Keratinocyte (primary cell): ENCODE results near the gene PTPRD. TPM values are rescaled to one million over a fixed set of nuclear protein-coding genes. Genes with fewer than 3 reads are reported as not detected.
"Not testable (repeated sequence)": the region's sequence is repeated elsewhere in the genome, so short reads cannot be mapped to it uniquely, and the experiment has no call there.

Experiments used
- DNase-seq: peaks from one replicate; pipeline ENCODE4 v3.0.0-alpha.2; 2011; ENCODE audit warnings: low read depth, missing footprints, low spot score
- FAIRE-seq: peaks from 2 replicates; lab custom pipeline; 2011; peaks lifted over from hg19 to GRCh38; lab: Jason Lieb, UNC
- H2AFZ ChIP-seq: 2 replicates; pipeline ENCODE4 v1.6.0; 2012; ENCODE audit warnings: low read length, control low read depth, inconsistent platforms; ENCODE audit not compliant: control insufficient read depth
- H3K27ac ChIP-seq: 2 replicates; pipeline ENCODE4 v1.5.1; 2011; ENCODE audit warnings: low read length; ENCODE audit not compliant: control insufficient read depth, insufficient read depth
- H3K27me3 ChIP-seq: 3 replicates; pipeline ENCODE4 v1.6.0; 2011; ENCODE audit warnings: low read length; ENCODE audit not compliant: control insufficient read depth, insufficient read depth; ENCODE audit errors: extremely low read depth
- H3K36me3 ChIP-seq, 2 experiments: 2 replicates in 1 of 2; 3 replicates in 1 of 2; pipeline ENCODE4 v1.5.1; 2011; ENCODE audit warnings: low read length in 2 of 2, mild to moderate bottlenecking in 1 of 2; ENCODE audit not compliant: control insufficient read depth in 2 of 2, insufficient read depth in 2 of 2; ENCODE audit errors: extremely low read depth in 1 of 2
- H3K4me1 ChIP-seq: 3 replicates; pipeline ENCODE4 v1.5.1; 2011; ENCODE audit warnings: low read length; ENCODE audit not compliant: control insufficient read depth, insufficient read depth; ENCODE audit errors: extremely low read depth
- H3K4me2 ChIP-seq: 3 replicates; pipeline ENCODE4 v1.6.0; 2011; ENCODE audit warnings: low read depth, low read length; ENCODE audit not compliant: control insufficient read depth, insufficient read depth; ENCODE audit errors: extremely low read depth
- H3K4me3 ChIP-seq, 3 experiments: fragments of 200-600 bp in 1 of 3; sonication (generic) in 1 of 3; 2 replicates in 2 of 3; 3 replicates in 1 of 3; pipeline ENCODE4 v1.5.1; 2011 to 2016; ENCODE audit warnings: low read length in 3 of 3, mild to moderate bottlenecking in 3 of 3, control low read depth in 2 of 3, inconsistent platforms in 1 of 3, low read depth in 1 of 3, mixed read lengths in 1 of 3, mixed run types in 1 of 3, moderate library complexity in 1 of 3; ENCODE audit not compliant: control insufficient read depth in 2 of 3, insufficient read depth in 2 of 3; ENCODE audit errors: extremely low read depth in 1 of 3
- H3K79me2 ChIP-seq: 2 replicates; pipeline ENCODE4 v1.6.0; 2012; ENCODE audit warnings: low read length; ENCODE audit not compliant: control insufficient read depth, insufficient read depth
- H3K9ac ChIP-seq: 3 replicates; pipeline ENCODE4 v1.6.0; 2011; ENCODE audit warnings: low read length; ENCODE audit not compliant: control insufficient read depth, insufficient read depth; ENCODE audit errors: extremely low read depth
- H3K9me1 ChIP-seq: 3 replicates; pipeline ENCODE4 v1.6.0; 2011; ENCODE audit warnings: low read length; ENCODE audit not compliant: control insufficient read depth, insufficient read depth; ENCODE audit errors: extremely low read depth
- H3K9me3 ChIP-seq: 2 replicates; pipeline ENCODE4 v1.5.1; 2012; ENCODE audit warnings: low read depth, low read length; ENCODE audit not compliant: control insufficient read depth
- H4K20me1 ChIP-seq: 3 replicates; pipeline ENCODE4 v1.6.0; 2011; ENCODE audit warnings: low read length; ENCODE audit not compliant: control insufficient read depth, insufficient read depth; ENCODE audit errors: extremely low read depth
- CTCF ChIP-seq, 3 experiments: IDR thresholded peaks in 1 of 3; conservative IDR thresholded peaks in 1 of 3; optimal IDR thresholded peaks in 1 of 3; 2 replicates in 2 of 3; 3 replicates in 1 of 3; pipeline versions ENCODE3 to v1.5.1; 2011; ENCODE audit warnings: low read length in 3 of 3, mild to moderate bottlenecking in 3 of 3, moderate library complexity in 2 of 3, control low read depth in 1 of 3, inconsistent platforms in 1 of 3; ENCODE audit not compliant: insufficient read depth in 2 of 3; ENCODE audit errors: extremely low read depth in 1 of 3
- EZH2 ChIP-seq: IDR thresholded peaks from one replicate; pipeline ENCODE4 v1.6.1; 2012; ENCODE audit warnings: inconsistent platforms, mild to moderate bottlenecking, low read length, moderate library complexity
- dilution Hi-C: fragments of 300-500 bp; cut with MboI; formaldehyde crosslinking; loops from one replicate; pipeline ENCODE4 v1.7.0; 2020; ENCODE audit warnings: low sequenced_read_pairs; ENCODE audit not compliant: extremely low pct_ligation_motif_present
- polyA plus RNA-seq, 5 experiments: library from polyadenylated mRNA; depleted of rRNA in 3 of 5; stranded (reverse) in 3 of 5; stranded (forward) in 1 of 5; unstranded in 1 of 5; fragments of >200 nt; gene quantifications; 1 replicate in 1 of 5; 2 replicates in 3 of 5; 3 replicates in 1 of 5; pipeline versions ENCODE4 v1.2.1 to v1.2.3, GENCODE V29; 2011 to 2012; ENCODE audit warnings: missing spikeins in 2 of 5, low read depth in 1 of 5, low replicate concordance in 1 of 5

The PTPRD gene
- polyA plus RNA-seq, 1 donor (not counting 4 experiments of a cell fraction or from before 2014, with no cell fraction given): 0.10 TPM

GRCh38 chr9:9045072-9045471, 1567.7 kb downstream of the PTPRD start:
- no peaks in the 10 kb centered on the region for H4K20me1 ChIP-seq
- no peak overlapping the region for H3K9ac ChIP-seq
- no peak overlapping the region for H2AFZ ChIP-seq
- FAIRE-seq (no peak), DNase-seq (no peak)
- H3K9me3 ChIP-seq: no peaks in the 10 kb centered on the region
- dilution Hi-C loops: no loop called here
- H3K79me2 ChIP-seq: no peaks in the 10 kb centered on the region
- H3K4me3 ChIP-seq: no peak overlapping the region
- H3K9me1 ChIP-seq: no peaks in the 10 kb centered on the region
- no peaks in the 10 kb centered on the region for H3K36me3 ChIP-seq
- H3K27me3 ChIP-seq: no peaks in the 10 kb centered on the region
- H3K4me1 ChIP-seq: no peaks in the 10 kb centered on the region
- H3K4me2 ChIP-seq: no peak overlapping the region
- no peak for TF ChIP-seq CTCF (optimal IDR thresholded peaks at IDR 0.05 in 1 of 3, IDR thresholded peaks at IDR 0.05 in 1 of 3, conservative IDR thresholded peaks at IDR 0.05 in 1 of 3; ENCODE audit: extremely low read depth in 1 of 3, insufficient read depth in 2 of 3, low read length in 3 of 3)
- no peak for TF ChIP-seq EZH2
- no peak overlapping the region for H3K27ac ChIP-seq

GRCh38 chr9:9043788-9044187, 1569.0 kb downstream of the PTPRD start:
- dilution Hi-C loops, H3K9me3 ChIP-seq: not testable (repeated sequence)

GRCh38 chr9:9041756-9042155, 1571.0 kb downstream of the PTPRD start:
- no peaks in the 10 kb centered on the region for H3K79me2 ChIP-seq
- FAIRE-seq: no peak
- H3K9me3 ChIP-seq: no peaks in the 10 kb centered on the region
- no peak for DNase-seq
- no peak overlapping the region for H3K4me3 ChIP-seq
- no peaks in the 10 kb centered on the region for H3K27me3 ChIP-seq
- dilution Hi-C loops: no loop called here
- no peak overlapping the region for H3K9ac ChIP-seq
- H3K4me2 ChIP-seq: no peak overlapping the region
- no peaks in the 10 kb centered on the region for H3K9me1 ChIP-seq
- H4K20me1 ChIP-seq: no peaks in the 10 kb centered on the region
- no peak overlapping the region for H2AFZ ChIP-seq
- no peaks in the 10 kb centered on the region for H3K36me3 ChIP-seq
- no peak overlapping the region for H3K27ac ChIP-seq
- TF ChIP-seq CTCF (optimal IDR thresholded peaks at IDR 0.05 in 1 of 3, IDR thresholded peaks at IDR 0.05 in 1 of 3, conservative IDR thresholded peaks at IDR 0.05 in 1 of 3; ENCODE audit: extremely low read depth in 1 of 3, insufficient read depth in 2 of 3, low read length in 3 of 3) (no peak), EZH2 (no peak)
- H3K4me1 ChIP-seq: no peaks in the 10 kb centered on the region

More at GRCh38 chr9:9043788-9044187, 1569.0 kb downstream of the PTPRD start:
- not testable (repeated sequence) for H3K9ac ChIP-seq, DNase-seq, H3K36me3 ChIP-seq, H3K27me3 ChIP-seq, FAIRE-seq, H2AFZ ChIP-seq, H3K4me3 ChIP-seq, H3K4me2 ChIP-seq, H3K79me2 ChIP-seq, H3K27ac ChIP-seq, H4K20me1 ChIP-seq, H3K9me1 ChIP-seq, H3K4me1 ChIP-seq
